PFSK-1 (cell line): Measurements from ENCODE around the gene SH3RF1.

Source experiments
- POLR2AphosphoS5 ChIP-seq: IDR thresholded peaks from 2 replicates; pipeline ENCODE4 v1.6.1; 2012; ENCODE audit warnings: low read depth, mild to moderate bottlenecking, control low read depth, low read length, moderate library complexity
- SIN3A ChIP-seq: IDR thresholded peaks from 2 replicates; pipeline ENCODE4 v1.6.1; 2012; ENCODE audit warnings: mild to moderate bottlenecking, low read length, moderate library complexity, borderline replicate concordance; ENCODE audit not compliant: insufficient read depth
- TAF1 ChIP-seq: IDR thresholded peaks from 2 replicates; pipeline ENCODE4 v1.6.1; 2012; ENCODE audit warnings: low read length, control low read depth, borderline replicate concordance; ENCODE audit not compliant: insufficient read depth

- TF ChIP-seq POLR2AphosphoS5 (no peak), SIN3A (no peak), TAF1 (no peak)
Measured at GRCh38 chr4:169156392-169156791, 114.4 kb downstream of the SH3RF1 start.
